ENCODE measurements around the gene AUTS2. TPM values are rescaled to one million over a fixed set of nuclear protein-coding genes. Genes with fewer than 3 reads are reported as not detected.

Gene AUTS2
- total RNA-seq, 1 experiment from 2014 or later: 50.0 TPM

- no peak for TF ChIP-seq SP1 (CRISPR knock-in tag; conservative IDR thresholded peaks at IDR 0.05)
- no peak for TF ChIP-seq HMGA2 (CRISPR knock-in tag; IDR thresholded peaks at IDR 0.05)
- TF ChIP-seq NFATC4 (CRISPR knock-in tag; IDR thresholded peaks at IDR 0.05): no peak
- TF ChIP-seq MLX (CRISPR knock-in tag; IDR thresholded peaks at IDR 0.05): no peak
- POLR2A ChIA-PET: no interaction called here
- no peak for ATAC-seq
- H3K4me3 Mint-ChIP-seq: no peak overlapping the region
- peaks cover 17% of the 10 kb centered on the region for H3K4me1 Mint-ChIP-seq
- CTCF ChIA-PET: no interaction called here
- no peaks in the 10 kb centered on the region for H3K27me3 Mint-ChIP-seq (ENCODE audit: low read depth)
- peaks cover 3% of the 10 kb centered on the region for H3K36me3 Mint-ChIP-seq
- DNase-seq (ENCODE audit: low spot score): no peak
- H3K9me3 Mint-ChIP-seq: peaks cover 7% of the 10 kb centered on the region
- H3K27ac Mint-ChIP-seq: peak overlapping the region; percentile 89; the same call in 1 of the 2 replicates
These were observed 518.0 kb downstream of the AUTS2 start for GRCh38 chr7:70116244-70116643.

- CTCF ChIA-PET: no interaction called here
These were observed 518.6 kb downstream of the AUTS2 start for GRCh38 chr7:70116867-70117266.

GRCh38 chr7:70120851-70121250, 522.6 kb downstream of the AUTS2 start:
- Mint-ChIP-seq H3K27ac (no peak overlapping the region), H3K27me3 (ENCODE audit: low read depth) (no peaks in the 10 kb centered on the region), H3K4me1 (peaks cover 10% of the 10 kb centered on the region), H3K36me3 (peaks cover 9% of the 10 kb centered on the region), H3K9me3 (peaks cover 34% of the 10 kb centered on the region), H3K4me3 (no peak overlapping the region)
- no peak for ATAC-seq
- POLR2A ChIA-PET: no interaction called here
- TF ChIP-seq ERG (CRISPR knock-in tag; IDR thresholded peaks at IDR 0.05): no peak
- TF ChIP-seq E2F1 (CRISPR knock-in tag; IDR thresholded peaks at IDR 0.05): no peak
- TF ChIP-seq ZNF423 (CRISPR knock-in tag; IDR thresholded peaks at IDR 0.05): no peak
- no peak for TF ChIP-seq SP1 (CRISPR knock-in tag; conservative IDR thresholded peaks at IDR 0.05)
- no peak for TF ChIP-seq FOXJ3 (CRISPR knock-in tag; IDR thresholded peaks at IDR 0.05; ENCODE audit: borderline replicate concordance)
- no peak for TF ChIP-seq AFF4 (CRISPR knock-in tag; IDR thresholded peaks at IDR 0.05; ENCODE audit: borderline replicate concordance)
- no peak for TF ChIP-seq RELA (CRISPR knock-in tag; IDR thresholded peaks at IDR 0.05; ENCODE audit: borderline replicate concordance)
- no peak for TF ChIP-seq OVOL2 (CRISPR knock-in tag; IDR thresholded peaks at IDR 0.05; ENCODE audit: borderline replicate concordance)
- no peak for TF ChIP-seq NFYB (CRISPR knock-in tag; conservative IDR thresholded peaks at IDR 0.05; ENCODE audit: low read depth)
- no peak for TF ChIP-seq TEAD1 (CRISPR knock-in tag; IDR thresholded peaks at IDR 0.05)
- no peak for TF ChIP-seq FOXP1 (CRISPR knock-in tag; IDR thresholded peaks at IDR 0.05; ENCODE audit: borderline replicate concordance)
- no peak for TF ChIP-seq IRF2 (CRISPR knock-in tag; IDR thresholded peaks at IDR 0.05; ENCODE audit: borderline replicate concordance, low read depth)
- no peak for TF ChIP-seq ZNF671 (CRISPR knock-in tag; IDR thresholded peaks at IDR 0.05)
- no peak for TF ChIP-seq RORB (CRISPR knock-in tag; IDR thresholded peaks at IDR 0.05)
- no peak for TF ChIP-seq IRF1 (CRISPR knock-in tag; IDR thresholded peaks at IDR 0.05)
- no peak for TF ChIP-seq JUN (CRISPR knock-in tag; IDR thresholded peaks at IDR 0.05)
- TF ChIP-seq ZMAT4 (CRISPR knock-in tag; IDR thresholded peaks at IDR 0.05): no peak
- TF ChIP-seq FOXK1 (CRISPR knock-in tag; IDR thresholded peaks at IDR 0.05): no peak
- no peak for DNase-seq (ENCODE audit: low spot score)
- CTCF ChIA-PET: no interaction called here

More at GRCh38 chr7:70116867-70117266, 518.6 kb downstream of the AUTS2 start:
- no peaks in the 10 kb centered on the region for H3K27me3 Mint-ChIP-seq (ENCODE audit: low read depth)
- H3K36me3 Mint-ChIP-seq: peaks cover 6% of the 10 kb centered on the region
- TF ChIP-seq ZNF138 (CRISPR knock-in tag; conservative IDR thresholded peaks at IDR 0.05): no peak
- peaks cover 13% of the 10 kb centered on the region for H3K9me3 Mint-ChIP-seq
- H3K4me3 Mint-ChIP-seq: no peak overlapping the region
- POLR2A ChIA-PET: no interaction called here
- peak overlapping the region; percentile 89; the same call in 1 of the 2 replicates for H3K27ac Mint-ChIP-seq
- no peak for DNase-seq (ENCODE audit: low spot score)
- H3K4me1 Mint-ChIP-seq: peaks cover 17% of the 10 kb centered on the region
- no peak for ATAC-seq
